Activated naive CD8-positive, alpha-beta T cell treated with anti-CD3 and anti-CD28 coated beads, Interleukin-2, amount 10 ng/mL, durations not matched to agents 7 days and 5 days (primary cell): ENCODE data around the gene LRCH4. TPM values are rescaled to one million over a fixed set of nuclear protein-coding genes. Genes with fewer than 3 reads are reported as not detected.
"Not testable (repeated sequence)": the region's sequence is repeated elsewhere in the genome, so short reads cannot be mapped to it uniquely, and the experiment has no call there.

ENCODE experiments used
- ATAC-seq: fragments of 150-1000 bp; cut with Tn5 transposase; one replicate; pipeline ENCODE4 v1.10.0; 2021; ENCODE audit warnings: low read depth, moderate library complexity
- POLR2A ChIA-PET: fragments of 350-600 bp; sonication (Branson Sonifier 250); formaldehyde crosslinking; loops from one replicate; lab custom pipeline; 2021; ENCODE audit warnings: antibody characterized with exemption; lab: Charles Lee
- DNase-seq: peaks from one replicate; pipeline ENCODE4 v3.0.0; 2021
- H3K27ac Mint-ChIP-seq: one replicate; pipeline ENCODE4 v1.8.0; 2022; ENCODE audit warnings: mild to moderate bottlenecking, mixed read lengths
- H3K27me3 Mint-ChIP-seq: one replicate; pipeline ENCODE4 v1.8.0; 2022; ENCODE audit warnings: mild to moderate bottlenecking, moderate library complexity, mixed read lengths
- H3K36me3 Mint-ChIP-seq: one replicate; pipeline ENCODE4 v1.8.0; 2021; ENCODE audit warnings: mild to moderate bottlenecking, mixed read lengths
- H3K4me1 Mint-ChIP-seq: one replicate; pipeline ENCODE4 v1.8.0; 2021; ENCODE audit warnings: mixed read lengths
- H3K4me3 Mint-ChIP-seq: one replicate; pipeline ENCODE4 v1.8.0; 2022; ENCODE audit warnings: mild to moderate bottlenecking, moderate library complexity, mixed read lengths
- H3K9me3 Mint-ChIP-seq: one replicate; pipeline ENCODE4 v1.8.0; 2021; ENCODE audit warnings: mixed read lengths
- total RNA-seq, 2 experiments: library from RNA; stranded (reverse); gene quantifications; one replicate each; pipeline ENCODE4 v1.2.3, GENCODE V29; 2021

The LRCH4 gene
- total RNA-seq, 2 experiments from 2014 or later: 239 to 258 TPM

- peaks cover 20% of the 10 kb centered on the region for H3K36me3 Mint-ChIP-seq
- no peak overlapping the region for H3K4me3 Mint-ChIP-seq
- POLR2A ChIA-PET: interaction anchor here (0.9 kb wide), 1 partner anchor 31 kb away, joined by 3 read pairs; the partner anchor contains the start of gene FBXO24
- H3K4me1 Mint-ChIP-seq: peaks cover 7% of the 10 kb centered on the region
- no peaks in the 10 kb centered on the region for H3K9me3 Mint-ChIP-seq
- peak overlapping the region; percentile 46 for H3K27ac Mint-ChIP-seq
- DNase-seq (no peak), ATAC-seq (no peak)
- H3K27me3 Mint-ChIP-seq: no peaks in the 10 kb centered on the region
These were observed 30.2 kb downstream of the LRCH4 start for GRCh38 chr7:100555701-100556100.

GRCh38 chr7:100553032-100553431 lies 32.9 kb downstream of the LRCH4 start:
- Mint-ChIP-seq H3K4me3 (no peak overlapping the region), H3K27me3 (no peaks in the 10 kb centered on the region), H3K9me3 (no peaks in the 10 kb centered on the region), H3K4me1 (peaks cover 25% of the 10 kb centered on the region), H3K27ac (peak overlapping the region; percentile 16), H3K36me3 (peaks cover 31% of the 10 kb centered on the region)
- POLR2A ChIA-PET: interaction anchor here (0.6 to 0.9 kb wide), 2 partner anchors 8 to 35 kb away, joined by 3 read pairs; no protein-coding TSS in a partner anchor
- no peak for DNase-seq
- no peak for ATAC-seq

DNA sequence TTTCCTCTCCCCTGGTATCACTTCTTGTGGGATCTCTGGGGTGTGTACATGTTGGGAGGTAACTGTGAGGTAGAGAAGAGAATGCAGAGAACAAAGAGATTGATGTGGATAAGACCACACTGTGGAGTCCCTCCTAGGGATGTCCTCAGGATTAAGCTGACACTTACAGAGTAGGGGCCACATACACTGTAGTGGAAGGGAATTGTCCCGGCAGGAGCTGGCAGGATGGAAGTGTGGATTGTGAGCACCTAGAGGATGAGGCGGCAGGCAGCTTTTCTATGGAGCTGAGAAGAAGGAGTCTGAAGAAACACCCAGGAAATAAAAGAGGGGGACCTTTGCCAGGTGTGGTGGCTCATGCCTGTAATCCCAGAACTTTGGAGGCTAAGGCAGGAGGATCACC lies 33.4 kb downstream of the LRCH4 start:
- Mint-ChIP-seq H3K4me1 (peaks cover 30% of the 10 kb centered on the region), H3K27ac (peak overlapping the region; percentile 36), H3K36me3 (peaks cover 31% of the 10 kb centered on the region), H3K27me3 (no peaks in the 10 kb centered on the region), H3K9me3 (no peaks in the 10 kb centered on the region), H3K4me3 (no peak overlapping the region)
- POLR2A ChIA-PET: interaction anchor here (0.6 kb wide), 1 partner anchor 36 kb away, joined by 3 read pairs; no protein-coding TSS in a partner anchor
- no peak for ATAC-seq
- DNase-seq: no peak

DNA sequence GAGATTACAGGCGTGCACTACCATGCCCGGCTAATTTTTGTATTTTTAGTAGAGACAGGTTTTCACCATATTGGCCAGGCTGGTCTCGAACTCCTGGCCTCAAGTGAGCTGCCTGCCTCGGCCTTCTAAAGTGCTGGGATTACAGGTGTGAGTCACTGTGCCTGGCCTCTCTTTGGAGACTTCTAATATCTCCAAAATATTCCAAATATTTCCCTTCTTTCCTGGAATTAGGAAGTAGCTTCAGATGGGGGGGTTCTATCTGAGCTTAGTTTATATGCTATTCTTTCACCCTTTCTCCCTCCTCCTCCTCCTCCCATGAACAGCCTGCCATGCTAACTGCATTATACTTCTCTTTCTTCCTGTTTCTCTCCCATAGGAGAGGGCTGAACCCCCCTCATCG lies 37.5 kb downstream of the LRCH4 start:
- POLR2A ChIA-PET: interaction anchor here (0.6 to 4.7 kb wide), 4 partner anchors 9 to 120 kb away, joined by 3 to 34 read pairs (median 4); partner anchors contain the start of genes AGFG2 and ZCWPW1
- not testable (repeated sequence) for H3K9me3 Mint-ChIP-seq

GRCh38 chr7:100547872-100548271 lies 38.1 kb downstream of the LRCH4 start:
- peaks cover 72% of the 10 kb centered on the region for H3K4me1 Mint-ChIP-seq
- no peaks in the 10 kb centered on the region for H3K27me3 Mint-ChIP-seq
- POLR2A ChIA-PET: interaction anchor here (1.1 to 4.7 kb wide), 5 partner anchors 9 to 119 kb away, joined by 3 to 34 read pairs (median 4); partner anchors contain the start of genes AGFG2, FBXO24, LRCH4 and ZCWPW1
- no peak for ATAC-seq
- peak overlapping the region; percentile 89 for H3K27ac Mint-ChIP-seq
- DNase-seq: no peak
- no peaks in the 10 kb centered on the region for H3K9me3 Mint-ChIP-seq
- peak overlapping the region; percentile 71 for H3K4me3 Mint-ChIP-seq
- H3K36me3 Mint-ChIP-seq: peaks cover 13% of the 10 kb centered on the region

More for the DNA sequence above, 37.5 kb downstream of the LRCH4 start:
- not testable (repeated sequence) for H3K27me3 Mint-ChIP-seq, ATAC-seq, DNase-seq
- peaks cover 15% of the 10 kb centered on the region for H3K36me3 Mint-ChIP-seq
- H3K4me1 Mint-ChIP-seq: peaks cover 70% of the 10 kb centered on the region
- H3K4me3 Mint-ChIP-seq: peak overlapping the region; percentile 39
- peak overlapping the region; percentile 89 for H3K27ac Mint-ChIP-seq

GRCh38 chr7:100546926-100547800 lies 38.8 kb downstream of the LRCH4 start:
- no peaks in the 10 kb centered on the region for H3K27me3 Mint-ChIP-seq
- no peaks in the 10 kb centered on the region for H3K9me3 Mint-ChIP-seq
- H3K4me1 Mint-ChIP-seq: peaks cover 77% of the 10 kb centered on the region
- peak overlapping the region; percentile 89 for H3K27ac Mint-ChIP-seq
- no peak for ATAC-seq
- H3K4me3 Mint-ChIP-seq: peak overlapping the region; percentile 71
- H3K36me3 Mint-ChIP-seq: peaks cover 11% of the 10 kb centered on the region
- POLR2A ChIA-PET: interaction anchor here (0.6 to 4.7 kb wide), 5 partner anchors 8 to 96 kb away, joined by 4 to 34 read pairs (median 4); partner anchors contain the start of genes AGFG2, FBXO24 and LRCH4
- no peak for DNase-seq

GRCh38 chr7:100546129-100546925 lies 39.6 kb downstream of the LRCH4 start:
- H3K27me3 Mint-ChIP-seq: no peaks in the 10 kb centered on the region
- ATAC-seq: peak; percentile 59
- DNase-seq: no peak
- peak overlapping the region; percentile 71 for H3K4me3 Mint-ChIP-seq
- H3K27ac Mint-ChIP-seq: peak overlapping the region; percentile 89
- H3K36me3 Mint-ChIP-seq: peaks cover 13% of the 10 kb centered on the region
- no peaks in the 10 kb centered on the region for H3K9me3 Mint-ChIP-seq
- peaks cover 85% of the 10 kb centered on the region for H3K4me1 Mint-ChIP-seq
- POLR2A ChIA-PET: interaction anchor here (0.6 to 2.5 kb wide), 9 partner anchors 13 to 159 kb away, joined by 3 to 9 read pairs (median 4); partner anchors contain the start of genes FBXO24, LRCH4 and POP7

DNA sequence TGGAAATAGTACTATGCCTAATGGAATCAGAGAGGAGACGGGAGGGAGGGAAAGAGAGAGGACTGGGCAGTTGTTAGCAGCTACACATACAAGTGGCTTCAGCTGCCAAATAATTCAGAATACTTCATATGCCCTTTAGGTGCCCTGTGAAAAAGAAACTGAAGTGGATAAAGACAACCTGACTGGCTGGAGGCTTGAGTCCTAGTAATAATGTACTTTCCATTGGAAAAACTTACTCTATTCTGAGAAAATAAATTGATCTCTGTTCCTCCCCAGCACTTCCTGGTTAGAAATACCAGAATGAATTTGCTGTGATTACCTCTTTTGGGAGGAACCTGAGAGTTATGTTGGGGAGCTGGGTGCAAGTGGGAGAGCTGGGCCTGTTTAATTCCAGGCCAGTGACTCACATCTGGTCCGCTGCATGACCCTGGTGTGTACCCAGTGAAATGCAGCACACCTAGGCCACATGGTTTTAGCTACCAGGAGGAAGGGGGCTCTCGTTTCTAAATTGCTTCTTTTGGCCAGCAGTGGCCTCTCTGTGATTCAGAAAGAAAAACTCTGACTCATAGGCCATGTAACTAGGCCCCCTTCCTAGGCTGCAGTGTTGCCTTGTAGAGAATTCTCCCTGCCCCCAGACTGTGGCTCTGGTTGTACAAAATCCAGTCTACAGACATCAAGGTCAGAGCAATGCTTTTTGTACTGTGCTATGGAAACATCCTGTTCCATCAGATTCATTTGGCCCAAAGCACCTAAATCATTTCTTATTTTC lies 40.4 kb downstream of the LRCH4 start:
- Mint-ChIP-seq H3K4me3 (peak overlapping the region; percentile 71), H3K9me3 (no peaks in the 10 kb centered on the region), H3K27me3 (no peaks in the 10 kb centered on the region), H3K4me1 (peaks cover 88% of the 10 kb centered on the region), H3K36me3 (peaks cover 13% of the 10 kb centered on the region), H3K27ac (peak overlapping the region; percentile 89)
- peak; percentile 59 for ATAC-seq
- POLR2A ChIA-PET: interaction anchor here (0.5 to 2.5 kb wide), 8 partner anchors 8 to 534 kb away, joined by 3 to 9 read pairs (median 3); partner anchors contain the start of genes FBXO24, LRCH4 and POP7
- peak; percentile 46 for DNase-seq

GRCh38 chr7:100544967-100545359 lies 41.0 kb downstream of the LRCH4 start:
- Mint-ChIP-seq H3K9me3 (no peaks in the 10 kb centered on the region), H3K27me3 (no peaks in the 10 kb centered on the region)
- no peak for DNase-seq

GRCh38 chr7:100544386-100544785 lies 41.5 kb downstream of the LRCH4 start:
- POLR2A ChIA-PET: interaction anchor here (0.6 to 0.9 kb wide), 2 partner anchors 10 to 643 kb away, joined by 3 to 4 read pairs; no protein-coding TSS in a partner anchor
- H3K27ac Mint-ChIP-seq: peak overlapping the region; percentile 89
- H3K36me3 Mint-ChIP-seq: peaks cover 11% of the 10 kb centered on the region
- H3K9me3 Mint-ChIP-seq: no peaks in the 10 kb centered on the region
- ATAC-seq: no peak
- no peaks in the 10 kb centered on the region for H3K27me3 Mint-ChIP-seq
- peaks cover 82% of the 10 kb centered on the region for H3K4me1 Mint-ChIP-seq
- peak overlapping the region; percentile 71 for H3K4me3 Mint-ChIP-seq
- no peak for DNase-seq

More at GRCh38 chr7:100544967-100545359, 41.0 kb downstream of the LRCH4 start:
- Mint-ChIP-seq H3K4me3 (peak overlapping the region; percentile 71), H3K27ac (peak overlapping the region; percentile 89), H3K36me3 (peaks cover 11% of the 10 kb centered on the region), H3K4me1 (peaks cover 85% of the 10 kb centered on the region)
- POLR2A ChIA-PET: interaction anchor here (0.5 to 1.5 kb wide), 8 partner anchors 9 to 642 kb away, joined by 3 to 4 read pairs (median 3); partner anchors contain the start of genes FBXO24 and LRCH4
- no peak for ATAC-seq

GRCh38 chr7:100543586-100543985 lies 42.3 kb downstream of the LRCH4 start:
- peaks cover 9% of the 10 kb centered on the region for H3K36me3 Mint-ChIP-seq
- no peaks in the 10 kb centered on the region for H3K9me3 Mint-ChIP-seq
- peaks cover 77% of the 10 kb centered on the region for H3K4me1 Mint-ChIP-seq
- no peaks in the 10 kb centered on the region for H3K27me3 Mint-ChIP-seq
- H3K27ac Mint-ChIP-seq: peak overlapping the region; percentile 89
- POLR2A ChIA-PET: interaction anchor here (0.7 to 1.3 kb wide), 3 partner anchors 13 to 115 kb away, joined by 3 to 4 read pairs (median 3); partner anchors contain the start of gene ZCWPW1
- H3K4me3 Mint-ChIP-seq: peak overlapping the region; percentile 71
- no peak for DNase-seq
- no peak for ATAC-seq

- peak overlapping the region; percentile 74 for H3K27ac Mint-ChIP-seq
- not testable (repeated sequence) for H3K9me3 Mint-ChIP-seq, H3K36me3 Mint-ChIP-seq, ATAC-seq, DNase-seq, H3K27me3 Mint-ChIP-seq
- peak overlapping the region; percentile 53 for H3K4me3 Mint-ChIP-seq
- H3K4me1 Mint-ChIP-seq: peaks cover 59% of the 10 kb centered on the region
- POLR2A ChIA-PET: interaction anchor here (1.0 to 1.4 kb wide), 2 partner anchors 63 to 71 kb away, joined by 3 to 4 read pairs; partner anchors contain the start of gene MOSPD3
These were observed 44.6 kb downstream of the LRCH4 start for GRCh38 chr7:100541309-100541708.
